Brain microvascular endothelial cell (primary cell): ENCODE data around the gene ECI1.

Experiments
- DNase-seq: peaks from one replicate; pipeline ENCODE4 v3.0.0-alpha.2; 2020
- H3K27ac ChIP-seq: fragments of 250-450 bp; sonication (Bioruptor Pico); 2 replicates; pipeline ENCODE4 v1.5.1; 2020; ENCODE audit warnings: mild to moderate bottlenecking, moderate library complexity
- H3K27me3 ChIP-seq: fragments of 250-450 bp; sonication (Bioruptor Pico); replicated peaks from 2 replicates; pipeline ENCODE4 v1.5.1; 2020; ENCODE audit warnings: mild to moderate bottlenecking
- H3K36me3 ChIP-seq: fragments of 250-450 bp; sonication (Bioruptor Pico); replicated peaks from 2 replicates; pipeline ENCODE4 v1.5.1; 2020; ENCODE audit warnings: mild to moderate bottlenecking
- H3K4me3 ChIP-seq: 2 replicates; pipeline ENCODE4 v1.5.1; 2011; ENCODE audit warnings: low read depth, mild to moderate bottlenecking, control low read depth, low read length, moderate library complexity
- in situ Hi-C: cut with HindIII; loops from 2 replicates; pipeline ENCODE4 v1.10.0; 2017; ENCODE audit warnings: low sequenced_read_pairs, low pct_ligation_motif_present
- TF ChIP-seq, protein P1 (sequence below): IDR thresholded peaks from 2 replicates; pipeline ENCODE4 v1.5.1; 2011; ENCODE audit warnings: low read depth, mild to moderate bottlenecking, moderate library complexity, low read length, control low read depth, inconsistent platforms; ENCODE audit errors: missing control alignments

The ECI1 gene

DNA sequence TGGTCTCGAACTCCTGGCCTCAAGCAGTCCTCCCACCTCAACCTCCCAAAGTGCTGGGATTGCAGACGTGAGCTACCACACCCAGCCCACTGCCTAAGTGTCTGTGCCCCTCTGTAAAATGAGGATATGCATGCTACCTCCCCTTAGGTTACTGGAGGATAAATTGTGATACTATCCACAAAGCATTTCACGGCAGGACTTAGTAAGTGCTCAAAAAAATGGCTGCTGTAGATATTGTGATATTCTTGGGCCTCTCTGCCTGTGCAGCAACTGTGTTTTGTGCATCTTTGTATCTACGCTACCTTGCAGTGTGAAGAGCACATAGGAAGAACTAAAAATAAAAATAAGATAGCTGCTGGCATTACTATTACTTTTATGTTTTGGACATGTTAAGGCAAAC, 53.1 kb downstream of the ECI1 start:
- in situ Hi-C loops, result no loop called here
- DNase-seq, result no peak
- H3K36me3 ChIP-seq, result no peaks in the 10 kb centered on the region
- no peak overlapping the region for H3K27ac ChIP-seq
- no peak overlapping the region for H3K4me3 ChIP-seq
- H3K27me3 ChIP-seq, result peaks cover 44% of the 10 kb centered on the region
- TF ChIP-seq, protein P1, sequence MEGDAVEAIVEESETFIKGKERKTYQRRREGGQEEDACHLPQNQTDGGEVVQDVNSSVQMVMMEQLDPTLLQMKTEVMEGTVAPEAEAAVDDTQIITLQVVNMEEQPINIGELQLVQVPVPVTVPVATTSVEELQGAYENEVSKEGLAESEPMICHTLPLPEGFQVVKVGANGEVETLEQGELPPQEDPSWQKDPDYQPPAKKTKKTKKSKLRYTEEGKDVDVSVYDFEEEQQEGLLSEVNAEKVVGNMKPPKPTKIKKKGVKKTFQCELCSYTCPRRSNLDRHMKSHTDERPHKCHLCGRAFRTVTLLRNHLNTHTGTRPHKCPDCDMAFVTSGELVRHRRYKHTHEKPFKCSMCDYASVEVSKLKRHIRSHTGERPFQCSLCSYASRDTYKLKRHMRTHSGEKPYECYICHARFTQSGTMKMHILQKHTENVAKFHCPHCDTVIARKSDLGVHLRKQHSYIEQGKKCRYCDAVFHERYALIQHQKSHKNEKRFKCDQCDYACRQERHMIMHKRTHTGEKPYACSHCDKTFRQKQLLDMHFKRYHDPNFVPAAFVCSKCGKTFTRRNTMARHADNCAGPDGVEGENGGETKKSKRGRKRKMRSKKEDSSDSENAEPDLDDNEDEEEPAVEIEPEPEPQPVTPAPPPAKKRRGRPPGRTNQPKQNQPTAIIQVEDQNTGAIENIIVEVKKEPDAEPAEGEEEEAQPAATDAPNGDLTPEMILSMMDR, result no peak

DNA sequence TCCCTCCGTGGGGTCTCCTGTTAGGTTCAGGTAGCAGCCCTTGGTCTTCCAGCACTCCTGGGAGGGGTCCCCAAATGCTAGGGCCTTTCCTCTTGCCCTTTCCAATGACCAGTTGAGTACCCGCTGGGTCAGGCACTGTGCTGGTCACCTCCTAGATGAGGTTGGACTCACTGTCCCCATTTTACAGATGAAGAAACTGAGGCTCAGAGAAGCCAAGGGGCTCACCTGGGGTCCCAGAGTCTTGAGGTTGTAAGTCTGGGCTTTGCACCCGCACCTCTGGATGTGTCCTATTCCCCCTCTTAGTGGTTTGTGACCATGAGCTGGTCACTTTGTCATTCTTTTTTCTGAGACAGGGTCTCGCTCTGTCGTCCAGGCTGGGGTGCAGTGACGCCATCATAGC, 53.6 kb downstream of the ECI1 start:
- Histone ChIP-seq H3K27ac (no peak overlapping the region), H3K27me3 (peaks cover 44% of the 10 kb centered on the region), H3K36me3 (no peaks in the 10 kb centered on the region), H3K4me3 (no peak overlapping the region)
- no peak for DNase-seq
- in situ Hi-C loops, result no loop called here
- TF ChIP-seq, protein P1, result no peak

DNA sequence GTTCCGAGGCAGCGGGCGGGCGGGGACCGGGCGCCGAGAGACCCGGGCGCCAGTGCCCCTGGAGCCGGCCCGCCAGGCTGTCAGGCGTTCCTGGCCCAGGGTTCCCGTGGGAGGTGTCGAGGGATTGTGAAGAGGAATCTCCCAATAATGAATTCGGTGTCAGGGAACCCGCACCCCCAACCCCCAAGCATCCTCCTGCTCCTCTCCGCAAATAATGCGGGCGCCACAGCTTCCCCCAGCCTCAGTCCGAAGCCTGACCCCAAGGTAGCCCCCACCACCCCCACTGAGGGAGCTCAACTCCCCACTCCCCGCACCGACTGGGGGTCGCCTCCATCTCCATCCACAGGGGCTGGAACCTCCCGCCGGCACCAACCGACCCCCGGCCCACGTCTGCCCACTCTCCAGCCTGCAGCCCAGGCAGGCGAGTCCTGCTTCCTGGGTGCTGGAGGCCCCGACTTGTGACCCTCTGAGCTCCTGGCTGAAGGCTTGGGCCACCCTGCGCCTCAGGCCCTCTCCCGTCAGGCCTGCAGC, 54.3 kb downstream of the ECI1 start:
- Histone ChIP-seq H3K27me3 (peaks cover 44% of the 10 kb centered on the region), H3K36me3 (no peaks in the 10 kb centered on the region), H3K27ac (no peak overlapping the region), H3K4me3 (no peak overlapping the region)
- no peak for DNase-seq
- TF ChIP-seq, protein P1, result no peak
- in situ Hi-C loops, result no loop called here

DNA sequence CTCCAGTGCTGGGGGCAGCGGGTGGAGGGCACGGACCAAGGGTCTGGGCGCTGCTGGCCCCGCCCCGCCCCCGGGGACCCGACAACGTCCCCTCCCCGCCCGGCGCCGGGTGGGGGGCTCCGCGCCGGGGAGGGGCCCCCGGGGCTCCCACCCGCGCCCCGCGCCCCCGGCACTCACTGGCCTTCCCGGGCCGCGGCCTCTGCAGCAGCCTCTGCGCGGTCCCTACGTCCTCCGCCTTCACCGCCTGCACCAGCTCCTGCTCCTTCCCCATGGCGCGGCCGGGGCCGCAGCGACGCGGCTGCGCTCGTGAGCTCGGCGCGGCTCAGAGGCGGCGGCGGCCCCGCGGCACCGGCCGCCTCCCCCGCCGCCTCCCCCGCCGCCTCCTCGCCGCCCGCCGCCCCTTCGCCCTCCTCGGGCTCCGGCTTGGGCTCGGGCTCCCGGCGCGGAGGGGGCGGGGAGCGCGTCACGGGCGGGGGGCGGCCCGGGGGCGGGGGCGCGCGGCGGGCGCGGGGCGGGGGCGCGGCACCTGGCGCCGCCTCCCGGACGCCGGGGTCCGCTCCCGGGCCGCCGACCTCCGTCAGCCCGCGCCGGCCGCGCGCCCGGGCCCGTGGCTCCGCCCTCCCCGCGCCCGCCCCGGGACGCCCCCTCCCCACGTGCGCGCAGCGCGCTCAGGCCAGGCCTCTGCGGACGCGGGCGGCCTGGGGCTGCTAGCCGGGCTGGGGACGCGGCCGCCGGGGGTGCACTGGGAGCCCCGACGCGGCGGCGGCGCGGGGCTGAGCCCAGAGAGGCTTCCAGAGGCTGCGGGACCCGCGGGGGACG, 55.0 kb downstream of the ECI1 start, which contains the start of gene CASKIN1:
CASKIN1 (minus strand) TSS at position 444 of the 819 bp plus-strand sequence; CDS start at position 271, 173 bp downstream.
- Histone ChIP-seq H3K36me3 (no peaks in the 10 kb centered on the region), H3K27me3 (peaks cover 44% of the 10 kb centered on the region), H3K4me3 (peak within 1 kb of the TSS; percentile 17), H3K27ac (no peak within 1 kb of the TSS)
- in situ Hi-C loops, result no loop called here
- TF ChIP-seq, protein P1, result no peak
- no peak for DNase-seq

DNA sequence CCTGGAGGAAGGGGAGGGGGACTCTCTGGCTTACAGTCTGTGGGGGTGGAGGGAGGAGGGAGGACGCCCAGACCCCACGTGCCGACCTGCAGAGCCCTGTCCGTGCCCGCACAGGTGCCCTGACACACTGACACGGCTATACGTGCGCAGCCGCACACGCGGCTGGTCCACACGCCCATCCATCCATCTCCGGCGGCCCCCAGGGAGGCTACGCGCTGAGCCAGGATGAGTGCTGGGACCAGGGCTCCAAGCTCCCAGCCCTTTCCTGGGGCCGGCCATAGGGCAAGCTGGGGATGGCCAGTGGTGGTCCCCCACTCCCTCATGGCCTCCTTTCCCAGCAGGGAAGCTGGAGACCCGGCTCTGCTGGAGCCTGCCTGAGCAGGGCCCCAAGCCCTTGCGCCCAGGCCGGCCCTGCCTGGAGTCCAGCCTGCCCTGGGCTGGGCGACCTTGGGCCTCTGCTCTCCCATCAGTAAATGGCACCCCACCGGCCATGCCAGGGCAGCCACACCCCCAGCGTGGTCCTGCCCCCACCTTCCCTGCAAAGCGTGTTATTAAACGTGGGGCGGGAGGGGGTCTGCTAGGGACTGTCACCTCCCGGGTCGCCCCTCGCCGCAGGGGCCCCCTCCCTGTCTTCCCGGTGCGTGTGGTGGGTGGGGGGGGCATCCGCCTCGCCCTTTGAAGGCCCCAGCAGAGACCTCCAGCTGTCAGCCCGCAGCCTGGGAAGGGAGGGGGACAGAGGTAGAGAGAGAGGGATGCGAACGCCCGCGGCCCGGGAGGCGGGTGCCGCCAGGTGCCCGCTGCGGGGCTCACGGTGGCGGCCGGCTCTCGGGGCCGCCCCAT, 55.8 kb downstream of the ECI1 start:
- TF ChIP-seq, protein P1, result no peak
- Histone ChIP-seq H3K27me3 (peaks cover 44% of the 10 kb centered on the region), H3K36me3 (no peaks in the 10 kb centered on the region), H3K27ac (no peak overlapping the region), H3K4me3 (no peak overlapping the region)
- in situ Hi-C loops, result no loop called here
- DNase-seq, result no peak
